Kidney glomerular epithelial cell (primary cell): ENCODE data around the gene ALG13.
"Not testable (repeated sequence)": the region's sequence is repeated elsewhere in the genome, so short reads cannot be mapped to it uniquely, and the experiment has no call there.

Source experiments
- DNase-seq: peaks from one replicate; lab custom pipeline; 2025; lab: John Stamatoyannopoulos, UW

The ALG13 gene

DNA sequence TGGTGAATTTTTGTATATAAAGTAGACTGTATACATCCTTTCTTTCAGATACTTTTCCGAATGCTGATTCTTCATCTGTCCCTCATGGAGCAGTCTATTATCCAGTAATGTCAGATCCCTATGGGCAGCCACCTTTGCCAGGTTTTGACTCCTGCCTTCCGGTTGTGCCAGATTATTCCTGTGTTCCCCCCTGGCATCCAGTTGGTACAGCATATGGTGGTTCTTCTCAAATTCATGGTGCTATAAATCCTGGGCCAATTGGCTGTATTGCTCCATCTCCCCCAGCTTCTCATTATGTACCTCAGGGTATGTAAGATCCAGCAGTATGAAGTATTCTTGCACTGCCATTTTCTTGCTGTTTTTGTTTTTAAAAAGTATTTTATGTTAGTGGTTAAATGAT, 78.7 kb downstream of the ALG13 start:
- no peak for DNase-seq

DNA sequence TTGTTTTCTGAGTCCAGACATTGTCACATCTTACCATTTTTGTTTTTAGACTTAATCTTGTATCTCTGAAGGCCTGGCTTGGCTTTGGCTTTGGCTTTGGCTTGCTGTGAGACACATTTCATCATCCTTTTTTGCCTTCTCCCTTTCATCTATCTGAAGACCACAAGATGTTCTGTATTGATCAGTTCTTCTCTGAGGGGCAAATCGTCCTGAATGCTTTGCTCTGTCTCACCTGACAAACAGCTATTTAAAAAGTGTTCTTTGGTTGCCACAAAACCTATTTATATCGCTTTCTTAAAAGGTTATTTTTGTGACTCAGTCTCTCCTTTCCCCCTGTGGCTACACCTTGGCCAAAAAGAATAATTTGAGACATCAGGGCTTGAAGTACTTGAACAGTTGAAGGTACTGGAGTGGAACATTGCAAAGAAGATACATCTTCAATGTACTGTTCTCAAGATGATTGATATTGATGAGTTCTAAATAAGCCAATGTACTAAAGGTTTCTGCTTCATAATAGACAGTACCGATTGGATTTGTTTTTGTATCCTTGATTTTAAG, 80.7 kb downstream of the ALG13 start:
- no peak for DNase-seq

DNA sequence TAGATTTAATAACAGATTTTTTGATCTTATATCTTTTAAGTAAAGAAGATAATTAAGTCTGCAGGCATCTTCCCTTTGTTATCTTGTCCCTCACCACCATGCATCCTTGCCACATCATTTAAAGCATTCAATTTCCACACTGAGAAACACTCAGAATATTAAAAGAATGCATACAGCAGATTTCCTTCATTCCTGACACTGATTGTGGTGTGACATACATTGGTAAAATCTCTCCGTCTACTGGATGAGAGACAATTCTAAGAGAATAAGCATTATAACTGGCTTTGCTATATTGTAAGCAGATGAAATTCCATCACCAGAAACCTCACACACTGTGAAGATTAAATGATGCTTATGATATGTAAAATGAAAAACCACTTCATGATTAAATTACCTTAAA, 97.6 kb downstream of the ALG13 start:
- DNase-seq, result no peak

DNA sequence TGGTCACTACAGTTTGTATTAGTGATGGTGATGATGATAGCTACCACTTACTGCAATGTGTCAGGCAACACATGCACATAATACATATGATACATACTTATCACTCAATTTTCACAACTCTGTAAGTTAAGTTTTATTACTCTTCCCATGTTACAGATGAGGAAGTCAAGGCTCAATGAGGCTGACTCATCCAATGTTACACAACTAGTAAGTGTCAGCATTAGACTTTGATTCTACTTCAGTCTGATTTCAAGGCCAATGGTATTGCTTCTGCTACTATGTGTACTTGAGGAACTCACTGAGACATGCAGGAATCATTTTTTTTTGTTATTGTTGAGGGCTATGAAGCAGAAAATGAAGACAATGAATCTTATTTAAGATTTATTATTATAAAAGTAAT, 98.6 kb downstream of the ALG13 start:
- DNase-seq, result no peak

DNA sequence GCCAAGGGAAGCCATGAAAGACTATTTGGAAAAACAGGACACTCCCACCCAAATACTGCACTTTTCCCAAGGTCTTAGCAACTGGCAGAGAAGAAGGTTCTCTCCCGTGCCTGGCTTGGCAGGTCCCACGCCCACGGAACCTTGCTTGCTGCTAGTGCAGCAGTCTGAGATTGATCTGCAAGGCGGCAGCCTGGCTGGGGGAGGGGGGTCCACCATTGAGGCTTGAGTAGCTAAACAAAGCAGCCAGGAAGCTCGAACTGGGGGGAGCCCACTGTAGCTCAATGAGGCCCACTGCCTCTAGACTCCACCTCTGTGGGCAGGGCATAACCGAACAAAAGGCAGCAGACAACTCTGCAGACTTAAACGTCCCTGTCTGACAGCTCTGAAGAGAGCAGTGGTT, 103.7 kb downstream of the ALG13 start:
- no peak for DNase-seq

GRCh38 chrX:111790054-111790453, 109.1 kb downstream of the ALG13 start:
- not testable (repeated sequence) for DNase-seq
